NCI-H2227 treated with DMSO at 0.1 percent for 48 hours (cell line): ENCODE data around the gene ASCC3.

ENCODE experiments used
- DNase-seq: peaks from one replicate; lab custom pipeline; 2025; lab: John Stamatoyannopoulos, UW

The ASCC3 gene

GRCh38 chr6:100491952-100492670 lies 389.0 kb downstream of the ASCC3 start:
- DNase-seq = no peak

GRCh38 chr6:100490065-100490464 lies 391.1 kb downstream of the ASCC3 start:
- no peak for DNase-seq

GRCh38 chr6:100488244-100488643 lies 392.9 kb downstream of the ASCC3 start:
- no peak for DNase-seq

GRCh38 chr6:100487638-100488037 lies 393.5 kb downstream of the ASCC3 start:
- DNase-seq = no peak

GRCh38 chr6:100485268-100485667 lies 395.9 kb downstream of the ASCC3 start:
- DNase-seq = no peak

GRCh38 chr6:100484474-100484873 lies 396.7 kb downstream of the ASCC3 start:
- DNase-seq = no peak

- DNase-seq = no peak
Measured at GRCh38 chr6:100482698-100483097, 398.4 kb downstream of the ASCC3 start.

GRCh38 chr6:100479179-100480035 lies 401.7 kb downstream of the ASCC3 start:
- peak; percentile 15 for DNase-seq

- no peak for DNase-seq
Measured at GRCh38 chr6:100475554-100476320, 405.4 kb downstream of the ASCC3 start.

GRCh38 chr6:100473182-100473581 lies 407.9 kb downstream of the ASCC3 start:
- DNase-seq = no peak

- no peak for DNase-seq
Measured at GRCh38 chr6:100472674-100473073, 408.5 kb downstream of the ASCC3 start.

- no peak for DNase-seq
Measured at GRCh38 chr6:100470422-100471120, 410.6 kb downstream of the ASCC3 start.

GRCh38 chr6:100469101-100469859 lies 411.8 kb downstream of the ASCC3 start:
- DNase-seq = no peak

GRCh38 chr6:100468016-100468622 lies 413.0 kb downstream of the ASCC3 start:
- DNase-seq = no peak

- DNase-seq = no peak
Measured at GRCh38 chr6:100467129-100468015, 413.8 kb downstream of the ASCC3 start.

GRCh38 chr6:100466410-100467128 lies 414.6 kb downstream of the ASCC3 start:
- no peak for DNase-seq

GRCh38 chr6:100465701-100466409 lies 415.3 kb downstream of the ASCC3 start:
- DNase-seq = no peak
